ENCODE data around the gene FLYWCH2.

Gene FLYWCH2

GRCh38 chr16:2904100-2904921 is 21.3 kb downstream of the FLYWCH2 start (continued):
- TF ChIP-seq ZNF518A (tag by site-specific recombination; conservative IDR thresholded peaks at IDR 0.05; ENCODE audit: low read depth): no peak
- TF ChIP-seq PATZ1 (tag by site-specific recombination; IDR thresholded peaks at IDR 0.05): peak; percentile 97
- no peak for TF ChIP-seq PRDM2 (tag by site-specific recombination; IDR thresholded peaks at IDR 0.05; ENCODE audit: borderline replicate concordance)
- no peak for TF ChIP-seq PRDM10 (tag by site-specific recombination; IDR thresholded peaks at IDR 0.05)
- no peak for TF ChIP-seq TCF7L2 (IDR thresholded peaks at IDR 0.05; ENCODE audit: borderline replicate concordance, low read depth, low read length)
- TF ChIP-seq ZNF777 (tag by site-specific recombination; IDR thresholded peaks at IDR 0.05; ENCODE audit: borderline replicate concordance): peak; percentile 52; the same call in 1 of the 2 replicates
- no peak for TF ChIP-seq ZNF391 (tag by site-specific recombination; IDR thresholded peaks at IDR 0.05; ENCODE audit: borderline replicate concordance, low read depth)
- TF ChIP-seq KLF10 (tag by site-specific recombination; IDR thresholded peaks at IDR 0.05): peak; percentile 50; the same call in 1 of the 2 replicates
- no peak for TF ChIP-seq ZNF280D (tag by site-specific recombination; IDR thresholded peaks at IDR 0.05)
- TF ChIP-seq ZNF23 (tag by site-specific recombination; IDR thresholded peaks at IDR 0.05; ENCODE audit: borderline replicate concordance): no peak
- no peak for TF ChIP-seq WT1 (tag by site-specific recombination; IDR thresholded peaks at IDR 0.05)
- TF ChIP-seq ZBTB26 (tag by site-specific recombination; optimal IDR thresholded peaks at IDR 0.05): peak; percentile 95
- peak; percentile 13; the same call in 1 of the 2 replicates for TF ChIP-seq ZNF654 (tag by site-specific recombination; IDR thresholded peaks at IDR 0.05; ENCODE audit: low read depth)
- TF ChIP-seq ZNF248 (tag by site-specific recombination; IDR thresholded peaks at IDR 0.05): no peak
- TF ChIP-seq ZFP3 (tag by site-specific recombination; IDR thresholded peaks at IDR 0.05; ENCODE audit: low read depth): peak; percentile 57; the same call in 1 of the 2 replicates

Data from HEK293 (cell line).